K562 (cell line): ENCODE measurements around the gene MAN2B1. TPM values are rescaled to one million over a fixed set of nuclear protein-coding genes. Genes with fewer than 3 reads are reported as not detected.
A peak's percentile ranks its signal among the peaks of the same experiment; 100 is the strongest.

Experiments
- HCFC1 ChIP-seq: IDR thresholded peaks from 2 replicates; pipeline ENCODE4 v1.6.1; 2012; ENCODE audit warnings: low read depth, low read length, improper control_type of control experiment
- POLR2A ChIP-seq: fragments of 450-650 bp; conservative IDR thresholded peaks from 2 replicates; pipeline ENCODE4 v1.6.1; 2016
- RBM14 ChIP-seq: fragments of 200-400 bp; formaldehyde crosslinking; IDR thresholded peaks from 2 replicates; pipeline ENCODE4 v1.6.1; 2018; ENCODE audit warnings: low read depth, mild to moderate bottlenecking, low read length, moderate library complexity, borderline replicate concordance; ENCODE audit not compliant: insufficient read depth
- TEAD1 ChIP-seq, 2 experiments: fragments of 450-650 bp in 1 of 2; sonication (generic) in 1 of 2; formaldehyde crosslinking; IDR thresholded peaks; 2 replicates each; pipeline versions ENCODE4 v1.4.0 to v1.8.0; 2020 to 2022; ENCODE audit warnings: mild to moderate bottlenecking in 2 of 2, missing genetic modification reagents in 1 of 2
- TOE1 ChIP-seq, 2 experiments: fragments of 450-650 bp in 1 of 2; sonication (generic) in 1 of 2; formaldehyde crosslinking in 1 of 2; IDR thresholded peaks; 2 replicates each; pipeline versions ENCODE4 v1.7.1 to v1.8.0; 2016 to 2022; ENCODE audit warnings: borderline replicate concordance in 2 of 2, mild to moderate bottlenecking in 2 of 2, antibody characterized with exemption in 1 of 2, inconsistent platforms in 1 of 2, low read depth in 1 of 2, missing genetic modification reagents in 1 of 2, moderate library complexity in 1 of 2
- polyA plus RNA-seq, 8 experiments: library from polyadenylated mRNA; depleted of rRNA in 4 of 8; stranded (reverse) in 5 of 8; unstranded in 3 of 8; fragments of >200 nt; fragmentation: Nextera tagmentation in 2 of 8; fragmentation: Illumina TruSeq in 1 of 8; extraction: Ambion mirVana in 2 of 8; extraction: Trizol in 1 of 8; gene quantifications; 2 replicates each; pipeline versions ENCODE4 v1.2.1 to v1.2.3, GENCODE V29; 2011 to 2014; ENCODE audit warnings: inconsistent platforms in 1 of 8, missing spikeins in 1 of 8
- total RNA-seq, 7 experiments: library from RNA; depleted of rRNA in 6 of 7; stranded (reverse); fragments of >200 nt in 6 of 7; fragmentation: Illumina TruSeq in 2 of 7; extraction: Trizol in 2 of 7; gene quantifications; 2 replicates each; pipeline versions ENCODE4 v1.2.1 to v1.2.3, GENCODE V29; 2011 to 2021; ENCODE audit warnings: low replicate concordance in 1 of 7
- TF ChIP-seq, protein P1 (sequence below): sonication (generic); formaldehyde crosslinking; IDR thresholded peaks from 2 replicates; pipeline ENCODE4 v1.8.0; 2022; ENCODE audit warnings: mild to moderate bottlenecking, missing genetic modification reagents
- TF ChIP-seq, protein P2 (sequence below): sonication (generic); formaldehyde crosslinking; IDR thresholded peaks from 2 replicates; pipeline ENCODE4 v1.8.0; 2022; ENCODE audit warnings: missing genetic modification reagents, mild to moderate bottlenecking, moderate library complexity, borderline replicate concordance
- TF ChIP-seq, protein P3 (sequence below), 2 experiments: IDR thresholded peaks; 2 replicates each; pipeline ENCODE4 v1.6.1; 2012; ENCODE audit warnings: improper control_type of control experiment in 2 of 2, low read depth in 2 of 2, low read length in 2 of 2, borderline replicate concordance in 1 of 2
- TF ChIP-seq, protein P4 (sequence below), 2 experiments: fragments of 450-650 bp; formaldehyde crosslinking in 1 of 2; IDR thresholded peaks; 2 replicates each; pipeline versions ENCODE4 v1.4.0 to v1.6.1; 2014 to 2020; ENCODE audit warnings: mild to moderate bottlenecking in 2 of 2, borderline replicate concordance in 1 of 2, low read depth in 1 of 2

Gene MAN2B1
- total and polyA plus RNA-seq, 9 of the 15 experiments (the other 6 are each of a cell fraction or from before 2014, with no cell fraction given), result 0.59 to 33.8 (median 11.4) TPM

DNA sequence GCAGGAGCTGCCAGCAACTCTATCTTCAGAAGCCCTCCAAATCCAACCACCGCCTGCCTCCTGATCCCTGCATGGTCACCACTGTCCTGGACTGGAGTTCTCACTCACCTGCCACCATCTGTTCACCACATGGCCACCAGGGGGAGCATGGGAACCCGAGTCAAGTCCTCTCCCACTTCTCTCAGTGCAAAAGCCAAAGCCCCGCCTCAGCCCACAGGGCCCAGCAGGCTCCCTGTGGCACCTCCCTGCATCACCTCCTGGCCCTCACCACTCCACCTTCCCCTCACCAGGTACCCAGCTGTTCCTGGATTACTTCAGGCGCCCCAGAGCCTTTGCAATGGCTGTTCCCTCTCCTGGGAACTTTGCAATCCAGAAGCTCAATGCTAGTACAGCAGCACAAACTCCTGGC lies 9.8 kb upstream of the MAN2B1 start (continued):
- TF ChIP-seq, protein P1, sequence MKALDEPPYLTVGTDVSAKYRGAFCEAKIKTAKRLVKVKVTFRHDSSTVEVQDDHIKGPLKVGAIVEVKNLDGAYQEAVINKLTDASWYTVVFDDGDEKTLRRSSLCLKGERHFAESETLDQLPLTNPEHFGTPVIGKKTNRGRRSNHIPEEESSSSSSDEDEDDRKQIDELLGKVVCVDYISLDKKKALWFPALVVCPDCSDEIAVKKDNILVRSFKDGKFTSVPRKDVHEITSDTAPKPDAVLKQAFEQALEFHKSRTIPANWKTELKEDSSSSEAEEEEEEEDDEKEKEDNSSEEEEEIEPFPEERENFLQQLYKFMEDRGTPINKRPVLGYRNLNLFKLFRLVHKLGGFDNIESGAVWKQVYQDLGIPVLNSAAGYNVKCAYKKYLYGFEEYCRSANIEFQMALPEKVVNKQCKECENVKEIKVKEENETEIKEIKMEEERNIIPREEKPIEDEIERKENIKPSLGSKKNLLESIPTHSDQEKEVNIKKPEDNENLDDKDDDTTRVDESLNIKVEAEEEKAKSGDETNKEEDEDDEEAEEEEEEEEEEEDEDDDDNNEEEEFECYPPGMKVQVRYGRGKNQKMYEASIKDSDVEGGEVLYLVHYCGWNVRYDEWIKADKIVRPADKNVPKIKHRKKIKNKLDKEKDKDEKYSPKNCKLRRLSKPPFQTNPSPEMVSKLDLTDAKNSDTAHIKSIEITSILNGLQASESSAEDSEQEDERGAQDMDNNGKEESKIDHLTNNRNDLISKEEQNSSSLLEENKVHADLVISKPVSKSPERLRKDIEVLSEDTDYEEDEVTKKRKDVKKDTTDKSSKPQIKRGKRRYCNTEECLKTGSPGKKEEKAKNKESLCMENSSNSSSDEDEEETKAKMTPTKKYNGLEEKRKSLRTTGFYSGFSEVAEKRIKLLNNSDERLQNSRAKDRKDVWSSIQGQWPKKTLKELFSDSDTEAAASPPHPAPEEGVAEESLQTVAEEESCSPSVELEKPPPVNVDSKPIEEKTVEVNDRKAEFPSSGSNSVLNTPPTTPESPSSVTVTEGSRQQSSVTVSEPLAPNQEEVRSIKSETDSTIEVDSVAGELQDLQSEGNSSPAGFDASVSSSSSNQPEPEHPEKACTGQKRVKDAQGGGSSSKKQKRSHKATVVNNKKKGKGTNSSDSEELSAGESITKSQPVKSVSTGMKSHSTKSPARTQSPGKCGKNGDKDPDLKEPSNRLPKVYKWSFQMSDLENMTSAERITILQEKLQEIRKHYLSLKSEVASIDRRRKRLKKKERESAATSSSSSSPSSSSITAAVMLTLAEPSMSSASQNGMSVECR (CRISPR knock-in tag), result peak; percentile 61; the same call in 1 of the 2 replicates
- peak; percentile 34; the same call in 1 of the 2 replicates for TF ChIP-seq POLR2A
- no peak for TF ChIP-seq TOE1 (IDR thresholded peaks at IDR 0.05; ENCODE audit: borderline replicate concordance)
- no peak for TF ChIP-seq TOE1 (CRISPR knock-in tag; IDR thresholded peaks at IDR 0.05; ENCODE audit: borderline replicate concordance, low read depth)
- TF ChIP-seq, protein P2, sequence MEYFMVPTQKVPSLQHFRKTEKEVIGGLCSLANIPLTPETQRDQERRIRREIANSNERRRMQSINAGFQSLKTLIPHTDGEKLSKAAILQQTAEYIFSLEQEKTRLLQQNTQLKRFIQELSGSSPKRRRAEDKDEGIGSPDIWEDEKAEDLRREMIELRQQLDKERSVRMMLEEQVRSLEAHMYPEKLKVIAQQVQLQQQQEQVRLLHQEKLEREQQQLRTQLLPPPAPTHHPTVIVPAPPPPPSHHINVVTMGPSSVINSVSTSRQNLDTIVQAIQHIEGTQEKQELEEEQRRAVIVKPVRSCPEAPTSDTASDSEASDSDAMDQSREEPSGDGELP (CRISPR knock-in tag), result peak; percentile 76; the same call in 1 of the 2 replicates
- TF ChIP-seq TEAD1 (CRISPR knock-in tag; IDR thresholded peaks at IDR 0.05), result 0 out of 4 replicates have a peak, but pooled peaks of 1 of the 2 experiments have one; percentile 24
- TF ChIP-seq, protein P3, sequence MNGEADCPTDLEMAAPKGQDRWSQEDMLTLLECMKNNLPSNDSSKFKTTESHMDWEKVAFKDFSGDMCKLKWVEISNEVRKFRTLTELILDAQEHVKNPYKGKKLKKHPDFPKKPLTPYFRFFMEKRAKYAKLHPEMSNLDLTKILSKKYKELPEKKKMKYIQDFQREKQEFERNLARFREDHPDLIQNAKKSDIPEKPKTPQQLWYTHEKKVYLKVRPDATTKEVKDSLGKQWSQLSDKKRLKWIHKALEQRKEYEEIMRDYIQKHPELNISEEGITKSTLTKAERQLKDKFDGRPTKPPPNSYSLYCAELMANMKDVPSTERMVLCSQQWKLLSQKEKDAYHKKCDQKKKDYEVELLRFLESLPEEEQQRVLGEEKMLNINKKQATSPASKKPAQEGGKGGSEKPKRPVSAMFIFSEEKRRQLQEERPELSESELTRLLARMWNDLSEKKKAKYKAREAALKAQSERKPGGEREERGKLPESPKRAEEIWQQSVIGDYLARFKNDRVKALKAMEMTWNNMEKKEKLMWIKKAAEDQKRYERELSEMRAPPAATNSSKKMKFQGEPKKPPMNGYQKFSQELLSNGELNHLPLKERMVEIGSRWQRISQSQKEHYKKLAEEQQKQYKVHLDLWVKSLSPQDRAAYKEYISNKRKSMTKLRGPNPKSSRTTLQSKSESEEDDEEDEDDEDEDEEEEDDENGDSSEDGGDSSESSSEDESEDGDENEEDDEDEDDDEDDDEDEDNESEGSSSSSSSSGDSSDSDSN (IDR thresholded peaks at IDR 0.05; ENCODE audit: borderline replicate concordance in 1 of 2, low read depth in 2 of 2, low read length in 2 of 2), result no peak
- TF ChIP-seq RBM14, result no peak
- TF ChIP-seq HCFC1, result 0 out of 2 replicates have a peak, but pooled peaks have one; percentile 22
- TF ChIP-seq, protein P4, sequence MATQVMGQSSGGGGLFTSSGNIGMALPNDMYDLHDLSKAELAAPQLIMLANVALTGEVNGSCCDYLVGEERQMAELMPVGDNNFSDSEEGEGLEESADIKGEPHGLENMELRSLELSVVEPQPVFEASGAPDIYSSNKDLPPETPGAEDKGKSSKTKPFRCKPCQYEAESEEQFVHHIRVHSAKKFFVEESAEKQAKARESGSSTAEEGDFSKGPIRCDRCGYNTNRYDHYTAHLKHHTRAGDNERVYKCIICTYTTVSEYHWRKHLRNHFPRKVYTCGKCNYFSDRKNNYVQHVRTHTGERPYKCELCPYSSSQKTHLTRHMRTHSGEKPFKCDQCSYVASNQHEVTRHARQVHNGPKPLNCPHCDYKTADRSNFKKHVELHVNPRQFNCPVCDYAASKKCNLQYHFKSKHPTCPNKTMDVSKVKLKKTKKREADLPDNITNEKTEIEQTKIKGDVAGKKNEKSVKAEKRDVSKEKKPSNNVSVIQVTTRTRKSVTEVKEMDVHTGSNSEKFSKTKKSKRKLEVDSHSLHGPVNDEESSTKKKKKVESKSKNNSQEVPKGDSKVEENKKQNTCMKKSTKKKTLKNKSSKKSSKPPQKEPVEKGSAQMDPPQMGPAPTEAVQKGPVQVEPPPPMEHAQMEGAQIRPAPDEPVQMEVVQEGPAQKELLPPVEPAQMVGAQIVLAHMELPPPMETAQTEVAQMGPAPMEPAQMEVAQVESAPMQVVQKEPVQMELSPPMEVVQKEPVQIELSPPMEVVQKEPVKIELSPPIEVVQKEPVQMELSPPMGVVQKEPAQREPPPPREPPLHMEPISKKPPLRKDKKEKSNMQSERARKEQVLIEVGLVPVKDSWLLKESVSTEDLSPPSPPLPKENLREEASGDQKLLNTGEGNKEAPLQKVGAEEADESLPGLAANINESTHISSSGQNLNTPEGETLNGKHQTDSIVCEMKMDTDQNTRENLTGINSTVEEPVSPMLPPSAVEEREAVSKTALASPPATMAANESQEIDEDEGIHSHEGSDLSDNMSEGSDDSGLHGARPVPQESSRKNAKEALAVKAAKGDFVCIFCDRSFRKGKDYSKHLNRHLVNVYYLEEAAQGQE (IDR thresholded peaks at IDR 0.05; ENCODE audit: borderline replicate concordance), result peak; percentile 50; the same call in 1 of the 2 replicates
- TF ChIP-seq, protein P4 (CRISPR knock-in tag; IDR thresholded peaks at IDR 0.05; ENCODE audit: low read depth), result no peak
